HL-60 (cell line): ENCODE measurements around the gene TGFBR1.

Experiments
- DNase-seq, 2 experiments: peaks; one replicate each; pipeline ENCODE4 v3.0.0-alpha.2; 2010 to 2020; ENCODE audit warnings: low read depth in 1 of 2, low spot score in 1 of 2
- H3K27ac ChIP-seq: fragments of 250-450 bp; sonication (Bioruptor Pico); replicated peaks from 2 replicates; pipeline ENCODE4 v1.5.1; 2020; ENCODE audit warnings: mild to moderate bottlenecking, moderate library complexity
- H3K27me3 ChIP-seq: fragments of 250-450 bp; sonication (Bioruptor Pico); 2 replicates; pipeline ENCODE4 v1.5.1; 2021; ENCODE audit warnings: mild to moderate bottlenecking, moderate library complexity; ENCODE audit not compliant: insufficient read depth, poor library complexity, severe bottlenecking
- H3K4me3 ChIP-seq: replicated peaks from 2 replicates; pipeline ENCODE4 v1.5.1; 2011; ENCODE audit warnings: mild to moderate bottlenecking, control low read depth, low read length; ENCODE audit not compliant: insufficient read depth
- CTCF ChIP-seq: IDR thresholded peaks from one replicate; pipeline ENCODE4 v1.5.1; 2011; ENCODE audit warnings: low read length, control low read depth, inconsistent platforms; ENCODE audit not compliant: insufficient read depth
- GABPA ChIP-seq: IDR thresholded peaks from 2 replicates; pipeline ENCODE4 v1.6.1; 2012; ENCODE audit warnings: low read depth
- POLR2AphosphoS5 ChIP-seq: IDR thresholded peaks from 2 replicates; pipeline ENCODE4 v1.6.1; 2012; ENCODE audit warnings: low read depth
- SPI1 ChIP-seq: IDR thresholded peaks from 2 replicates; pipeline ENCODE4 v1.6.1; 2012; ENCODE audit warnings: low read depth, mild to moderate bottlenecking, borderline replicate concordance
- TF ChIP-seq, protein P1 (sequence below): IDR thresholded peaks from 2 replicates; pipeline ENCODE4 v1.6.1; 2012; ENCODE audit warnings: low read depth; ENCODE audit not compliant: insufficient replicate concordance

The TGFBR1 gene

GRCh38 chr9:99201603-99202002, 96.7 kb downstream of the TGFBR1 start:
- Histone ChIP-seq H3K4me3 (no peak overlapping the region), H3K27ac (no peak overlapping the region), H3K27me3 (no peaks in the 10 kb centered on the region)
- TF ChIP-seq GABPA = no peak
- no peak for TF ChIP-seq POLR2AphosphoS5
- no peak for TF ChIP-seq SPI1
- no peak for TF ChIP-seq CTCF
- TF ChIP-seq, protein P1, sequence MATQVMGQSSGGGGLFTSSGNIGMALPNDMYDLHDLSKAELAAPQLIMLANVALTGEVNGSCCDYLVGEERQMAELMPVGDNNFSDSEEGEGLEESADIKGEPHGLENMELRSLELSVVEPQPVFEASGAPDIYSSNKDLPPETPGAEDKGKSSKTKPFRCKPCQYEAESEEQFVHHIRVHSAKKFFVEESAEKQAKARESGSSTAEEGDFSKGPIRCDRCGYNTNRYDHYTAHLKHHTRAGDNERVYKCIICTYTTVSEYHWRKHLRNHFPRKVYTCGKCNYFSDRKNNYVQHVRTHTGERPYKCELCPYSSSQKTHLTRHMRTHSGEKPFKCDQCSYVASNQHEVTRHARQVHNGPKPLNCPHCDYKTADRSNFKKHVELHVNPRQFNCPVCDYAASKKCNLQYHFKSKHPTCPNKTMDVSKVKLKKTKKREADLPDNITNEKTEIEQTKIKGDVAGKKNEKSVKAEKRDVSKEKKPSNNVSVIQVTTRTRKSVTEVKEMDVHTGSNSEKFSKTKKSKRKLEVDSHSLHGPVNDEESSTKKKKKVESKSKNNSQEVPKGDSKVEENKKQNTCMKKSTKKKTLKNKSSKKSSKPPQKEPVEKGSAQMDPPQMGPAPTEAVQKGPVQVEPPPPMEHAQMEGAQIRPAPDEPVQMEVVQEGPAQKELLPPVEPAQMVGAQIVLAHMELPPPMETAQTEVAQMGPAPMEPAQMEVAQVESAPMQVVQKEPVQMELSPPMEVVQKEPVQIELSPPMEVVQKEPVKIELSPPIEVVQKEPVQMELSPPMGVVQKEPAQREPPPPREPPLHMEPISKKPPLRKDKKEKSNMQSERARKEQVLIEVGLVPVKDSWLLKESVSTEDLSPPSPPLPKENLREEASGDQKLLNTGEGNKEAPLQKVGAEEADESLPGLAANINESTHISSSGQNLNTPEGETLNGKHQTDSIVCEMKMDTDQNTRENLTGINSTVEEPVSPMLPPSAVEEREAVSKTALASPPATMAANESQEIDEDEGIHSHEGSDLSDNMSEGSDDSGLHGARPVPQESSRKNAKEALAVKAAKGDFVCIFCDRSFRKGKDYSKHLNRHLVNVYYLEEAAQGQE = no peak
- DNase-seq = no peak
